B cell (primary cell): Measurements from ENCODE around the gene CLDN7. TPM values are rescaled to one million over a fixed set of nuclear protein-coding genes. Genes with fewer than 3 reads are reported as not detected.

ENCODE experiments used
- ATAC-seq: fragments of 200-7000 bp; cut with Tn5 transposase; one replicate; pipeline ENCODE4 v1.10.0; 2021; ENCODE audit warnings: low read depth, mild to moderate bottlenecking, moderate number of reproducible peaks, moderate library complexity
- CTCF ChIA-PET: fragments of 350-600 bp; sonication (Branson Sonifier 250); formaldehyde crosslinking; loops from one replicate; lab custom pipeline; 2021; ENCODE audit warnings: antibody characterized with exemption, inconsistent platforms; lab: Charles Lee
- POLR2A ChIA-PET: fragments of 350-600 bp; sonication (Branson Sonifier 250); formaldehyde crosslinking; loops from one replicate; lab custom pipeline; 2021; ENCODE audit warnings: antibody characterized with exemption; lab: Charles Lee
- DNase-seq: peaks from one replicate; pipeline ENCODE4 v3.0.0; 2013
- H2AFZ ChIP-seq: 2 replicates; pipeline ENCODE4 v1.6.1; 2012; ENCODE audit warnings: mild to moderate bottlenecking, low read depth, low read length; ENCODE audit not compliant: insufficient read depth, poor library complexity, severe bottlenecking
- H3K27ac ChIP-seq, 2 donors: 1 replicate in 1 of 2; 2 replicates in 1 of 2; pipeline ENCODE4 v1.5.1; 2012 to 2013; ENCODE audit warnings: low read length in 2 of 2, mild to moderate bottlenecking in 2 of 2, moderate library complexity in 1 of 2
- H3K27me3 ChIP-seq, 4 experiments: fragments of 200-600 bp in 1 of 4; sonication (generic) in 1 of 4; replicated peaks in 1 of 4; 1 replicate in 2 of 4; 2 replicates in 2 of 4; pipeline versions ENCODE4 v1.6.1 to v1.7.0; 2013 to 2016; ENCODE audit warnings: low read length in 3 of 4, mild to moderate bottlenecking in 2 of 4, mixed read lengths in 1 of 4, moderate library complexity in 1 of 4; ENCODE audit not compliant: insufficient read depth in 4 of 4, control insufficient read depth in 3 of 4; ENCODE audit errors: control extremely low read depth in 1 of 4
- H3K36me3 ChIP-seq, 2 experiments: replicated peaks in 1 of 2; 1 replicate in 1 of 2; 2 replicates in 1 of 2; pipeline versions ENCODE4 v1.6.1 to v1.7.1; 2013; ENCODE audit warnings: low read length in 1 of 2; ENCODE audit not compliant: insufficient read depth in 2 of 2, control insufficient read depth in 1 of 2; ENCODE audit errors: control extremely low read depth in 1 of 2, extremely low read depth in 1 of 2
- H3K4me1 ChIP-seq, 2 donors: fragments of 200-600 bp in 1 of 2; sonication (generic) in 1 of 2; 1 replicate in 1 of 2; 2 replicates in 1 of 2; pipeline versions ENCODE4 v1.5.1 to v1.6.1; 2013 to 2017; ENCODE audit warnings: low read length in 2 of 2; ENCODE audit not compliant: control insufficient read depth in 2 of 2, insufficient read depth in 2 of 2
- H3K4me2 ChIP-seq: replicated peaks from 2 replicates; pipeline ENCODE3; 2012; ENCODE audit warnings: mild to moderate bottlenecking, low read depth, low read length; ENCODE audit not compliant: poor library complexity, severe bottlenecking
- H3K4me3 ChIP-seq, 5 experiments: fragments of 200-600 bp in 1 of 5; sonication (generic) in 1 of 5; 1 replicate in 3 of 5; 2 replicates in 2 of 5; pipeline versions ENCODE4 v1.5.1 to v1.7.0; 2011 to 2016; ENCODE audit warnings: low read length in 4 of 5, mild to moderate bottlenecking in 4 of 5, low read depth in 2 of 5, control low read depth in 1 of 5, moderate library complexity in 1 of 5; ENCODE audit not compliant: insufficient read depth in 1 of 5; ENCODE audit errors: control extremely low read depth in 1 of 5, extremely low read depth in 1 of 5
- H3K79me2 ChIP-seq: fragments of 200-600 bp; sonication (generic); one replicate; pipeline ENCODE4 v1.6.0; 2016; ENCODE audit warnings: low read length; ENCODE audit not compliant: control insufficient read depth, insufficient read depth
- H3K9ac ChIP-seq: fragments of 200-600 bp; sonication (generic); 2 replicates; pipeline ENCODE4 v1.6.1; 2017; ENCODE audit warnings: mild to moderate bottlenecking, low read length, moderate library complexity
- H3K9me3 ChIP-seq, 3 donors: one replicate each; pipeline versions ENCODE4 v1.6.1 to v1.7.1; 2013; ENCODE audit warnings: low read length in 2 of 3; ENCODE audit not compliant: control insufficient read depth in 2 of 3, insufficient read depth in 1 of 3; ENCODE audit errors: control extremely low read depth in 1 of 3
- H4K20me1 ChIP-seq: 2 replicates; pipeline ENCODE4 v1.6.0; 2012; ENCODE audit warnings: mild to moderate bottlenecking, low read length; ENCODE audit not compliant: insufficient read depth, control insufficient read depth, poor library complexity, severe bottlenecking
- H3K27ac Mint-ChIP-seq: one replicate; pipeline ENCODE4 v1.8.0; 2021; ENCODE audit warnings: mixed read lengths
- H3K27me3 Mint-ChIP-seq: one replicate; pipeline ENCODE4 v1.8.0; 2021; ENCODE audit warnings: mixed read lengths
- H3K4me1 Mint-ChIP-seq: one replicate; pipeline ENCODE4 v1.8.0; 2021; ENCODE audit warnings: mixed read lengths
- H3K4me3 Mint-ChIP-seq: one replicate; pipeline ENCODE4 v1.8.0; 2021; ENCODE audit warnings: mixed read lengths
- H3K9me3 Mint-ChIP-seq: one replicate; pipeline ENCODE4 v1.8.0; 2022; ENCODE audit warnings: mixed read lengths; ENCODE audit not compliant: insufficient read depth
- CTCF ChIP-seq: fragments of 200-600 bp; IDR thresholded peaks from one replicate; pipeline ENCODE4 v1.8.0; 2022; ENCODE audit warnings: antibody characterized with exemption, mild to moderate bottlenecking
- EZH2 ChIP-seq: IDR thresholded peaks from 2 replicates; pipeline ENCODE4 v1.6.1; 2012; ENCODE audit warnings: borderline replicate concordance, low read depth, mild to moderate bottlenecking, moderate library complexity, low read length; ENCODE audit not compliant: insufficient read depth, poor library complexity, severe bottlenecking
- WGBS: methylation state at CpG from one replicate; pipeline ENCODE4 v1.1.5; 2013; ENCODE audit warnings: missing lambda C conversion rate; ENCODE audit not compliant: insufficient coverage; 5-methylcytosine and 5-hydroxymethylcytosine counted together
- intact Hi-C: fragments of 100-400 bp; cut with micrococcal nuclease; formaldehyde crosslinking; loops from one replicate; pipeline ENCODE4 v1.10.0; 2022
- polyA plus RNA-seq: library from polyadenylated mRNA; depleted of rRNA; stranded (reverse); fragments of >200 nt; gene quantifications from 2 replicates; pipeline ENCODE4 v1.2.3, GENCODE V29; 2012
- total RNA-seq, 2 donors: library from RNA; stranded (reverse); fragments of 120-200 nt in 1 of 2; gene quantifications; 1 replicate in 1 of 2; 2 replicates in 1 of 2; pipeline versions ENCODE4 v1.2.3 to v1.2.4, GENCODE V29; 2013 to 2022

Gene CLDN7
- total and polyA plus RNA-seq, 2 donors (not counting 1 experiment from before 2014, with no cell fraction given) = 1.2 to 5.8 TPM

GRCh38 chr17:7296189-7296861 lies 34.0 kb upstream of the CLDN7 start:
- H3K27ac ChIP-seq = no peak overlapping the region
- Mint-ChIP-seq H3K4me3 (peak overlapping the region; percentile 83), H3K9me3 (no peaks in the 10 kb centered on the region), H3K27ac (peak overlapping the region; percentile 47), H3K27me3 (peaks cover 36% of the 10 kb centered on the region), H3K4me1 (peaks cover 22% of the 10 kb centered on the region)
- peaks cover 0 to 53% (median 14%) of the 10 kb centered on the region in 4 experiments for H3K27me3 ChIP-seq
- peaks cover 28 to 30% of the 10 kb centered on the region in 2 donors for H3K4me1 ChIP-seq
- no peaks in the 10 kb centered on the region for H3K79me2 ChIP-seq
- DNase-seq = peak; percentile 84
- H3K36me3 ChIP-seq = no peaks in the 10 kb centered on the region
- TF ChIP-seq CTCF (peak; percentile 93), EZH2 (no peak)
- WGBS = 5% methylated on average over 49 of the region's 51 CpGs
- peak; percentile 58 for ATAC-seq
- H4K20me1 ChIP-seq = no peaks in the 10 kb centered on the region
- H3K9me3 ChIP-seq = peaks cover 0 to 7% (median 0%) of the 10 kb centered on the region in 3 donors
- peak overlapping the region in 2 of 5 experiments; percentile 12 to 14 for H3K4me3 ChIP-seq
- ChIA-PET POLR2A (interaction anchor here (0.6 to 1.8 kb wide), 7 partner anchors 12 to 281 kb away, joined by 3 to 7 read pairs (median 5); partner anchors contain the start of gene NEURL4), CTCF (interaction anchor here (0.6 to 4.7 kb wide), 44 partner anchors 9 to 646 kb away, joined by 3 to 115 read pairs (median 5); partner anchors contain the start of genes ACADVL, ACAP1, CTDNEP1 and DLG4)
- peak overlapping the region; percentile 75 for H3K4me2 ChIP-seq
- peak overlapping the region; percentile 32 for H2AFZ ChIP-seq
- intact Hi-C loops = loop anchor here (1.0 to 10.0 kb wide), 4 partner anchors 16 to 244 kb away; no protein-coding TSS in a partner anchor
- peak overlapping the region; percentile 49 for H3K9ac ChIP-seq
